ENCODE measurements around the gene ENOX1. TPM values are rescaled to one million over a fixed set of nuclear protein-coding genes. Genes with fewer than 3 reads are reported as not detected.
A peak's percentile ranks its signal among the peaks of the same experiment; 100 is the strongest.

Gene ENOX1
- polyA plus RNA-seq, 1 donor (not counting 4 experiments of a cell fraction or from before 2014, with no cell fraction given), result 1.1 TPM

DNA sequence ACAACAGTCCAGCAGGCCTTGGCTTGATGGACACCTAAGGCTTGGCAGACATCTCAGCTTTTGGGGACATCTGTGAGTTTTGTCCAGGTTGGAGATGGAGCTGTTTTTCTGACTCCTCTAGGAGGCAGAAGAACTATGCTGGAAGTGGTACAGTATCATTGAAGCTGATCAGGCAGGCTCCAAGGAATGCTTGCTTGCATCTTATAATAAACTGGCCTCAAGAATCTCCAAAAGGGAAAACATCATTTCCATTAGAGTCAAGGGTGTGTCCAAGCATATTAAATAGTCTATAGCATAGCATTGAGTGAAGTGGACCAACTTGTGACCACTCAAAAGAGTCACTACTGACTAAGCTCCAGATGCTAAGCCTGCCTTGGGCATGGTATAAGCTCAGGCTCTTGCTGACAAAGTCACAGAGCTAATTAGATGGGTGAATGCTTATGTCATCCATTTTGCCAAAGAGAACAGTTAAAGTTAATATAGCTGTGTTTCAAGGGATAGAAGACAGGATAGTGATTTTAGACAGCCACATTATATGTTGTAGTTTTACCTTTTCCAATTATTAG lies 547.4 kb downstream of the ENOX1 start:
- Histone ChIP-seq H4K20me1 (ENCODE audit: control insufficient read depth, extremely low read depth, insufficient read depth, low read length) (no peaks in the 10 kb centered on the region), H3K4me3 (ENCODE audit: control insufficient read depth in 2 of 3, extremely low read depth in 1 of 3, insufficient read depth in 2 of 3, low read depth in 1 of 3, low read length in 3 of 3) (no peak overlapping the region), H3K36me3 (ENCODE audit: control insufficient read depth in 2 of 2, extremely low read depth in 1 of 2, insufficient read depth in 2 of 2, low read length in 2 of 2) (no peaks in the 10 kb centered on the region), H3K27ac (ENCODE audit: control insufficient read depth, insufficient read depth, low read length) (no peak overlapping the region), H3K4me2 (ENCODE audit: control insufficient read depth, extremely low read depth, insufficient read depth, low read depth, low read length) (no peak overlapping the region), H3K27me3 (ENCODE audit: control insufficient read depth, extremely low read depth, insufficient read depth, low read length) (no peaks in the 10 kb centered on the region), H3K79me2 (ENCODE audit: control insufficient read depth, insufficient read depth, low read length) (no peaks in the 10 kb centered on the region), H3K4me1 (ENCODE audit: control insufficient read depth, extremely low read depth, insufficient read depth, low read length) (no peaks in the 10 kb centered on the region), H3K9me1 (ENCODE audit: control insufficient read depth, extremely low read depth, insufficient read depth, low read length) (no peaks in the 10 kb centered on the region), H3K9me3 (ENCODE audit: control insufficient read depth, low read depth, low read length) (no peaks in the 10 kb centered on the region), H3K9ac (ENCODE audit: control insufficient read depth, extremely low read depth, insufficient read depth, low read length) (no peak overlapping the region), H2AFZ (ENCODE audit: control insufficient read depth, low read length) (no peak overlapping the region)
- no peak for TF ChIP-seq EZH2 (IDR thresholded peaks at IDR 0.05; ENCODE audit: low read length)
- TF ChIP-seq, protein P1, sequence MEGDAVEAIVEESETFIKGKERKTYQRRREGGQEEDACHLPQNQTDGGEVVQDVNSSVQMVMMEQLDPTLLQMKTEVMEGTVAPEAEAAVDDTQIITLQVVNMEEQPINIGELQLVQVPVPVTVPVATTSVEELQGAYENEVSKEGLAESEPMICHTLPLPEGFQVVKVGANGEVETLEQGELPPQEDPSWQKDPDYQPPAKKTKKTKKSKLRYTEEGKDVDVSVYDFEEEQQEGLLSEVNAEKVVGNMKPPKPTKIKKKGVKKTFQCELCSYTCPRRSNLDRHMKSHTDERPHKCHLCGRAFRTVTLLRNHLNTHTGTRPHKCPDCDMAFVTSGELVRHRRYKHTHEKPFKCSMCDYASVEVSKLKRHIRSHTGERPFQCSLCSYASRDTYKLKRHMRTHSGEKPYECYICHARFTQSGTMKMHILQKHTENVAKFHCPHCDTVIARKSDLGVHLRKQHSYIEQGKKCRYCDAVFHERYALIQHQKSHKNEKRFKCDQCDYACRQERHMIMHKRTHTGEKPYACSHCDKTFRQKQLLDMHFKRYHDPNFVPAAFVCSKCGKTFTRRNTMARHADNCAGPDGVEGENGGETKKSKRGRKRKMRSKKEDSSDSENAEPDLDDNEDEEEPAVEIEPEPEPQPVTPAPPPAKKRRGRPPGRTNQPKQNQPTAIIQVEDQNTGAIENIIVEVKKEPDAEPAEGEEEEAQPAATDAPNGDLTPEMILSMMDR (optimal IDR thresholded peaks at IDR 0.05 in 1 of 3, IDR thresholded peaks at IDR 0.05 in 1 of 3, conservative IDR thresholded peaks at IDR 0.05 in 1 of 3; ENCODE audit: extremely low read depth in 1 of 3, insufficient read depth in 2 of 3, low read length in 3 of 3), result peak in 1 of 3 experiments; percentile 35
- DNase-seq (ENCODE audit: low read depth, low spot score) (no peak), FAIRE-seq (peak; percentile 55)
- dilution Hi-C loops (cut with MboI; ENCODE audit: extremely low pct_ligation_motif_present, low sequenced_read_pairs), result no loop called here

DNA sequence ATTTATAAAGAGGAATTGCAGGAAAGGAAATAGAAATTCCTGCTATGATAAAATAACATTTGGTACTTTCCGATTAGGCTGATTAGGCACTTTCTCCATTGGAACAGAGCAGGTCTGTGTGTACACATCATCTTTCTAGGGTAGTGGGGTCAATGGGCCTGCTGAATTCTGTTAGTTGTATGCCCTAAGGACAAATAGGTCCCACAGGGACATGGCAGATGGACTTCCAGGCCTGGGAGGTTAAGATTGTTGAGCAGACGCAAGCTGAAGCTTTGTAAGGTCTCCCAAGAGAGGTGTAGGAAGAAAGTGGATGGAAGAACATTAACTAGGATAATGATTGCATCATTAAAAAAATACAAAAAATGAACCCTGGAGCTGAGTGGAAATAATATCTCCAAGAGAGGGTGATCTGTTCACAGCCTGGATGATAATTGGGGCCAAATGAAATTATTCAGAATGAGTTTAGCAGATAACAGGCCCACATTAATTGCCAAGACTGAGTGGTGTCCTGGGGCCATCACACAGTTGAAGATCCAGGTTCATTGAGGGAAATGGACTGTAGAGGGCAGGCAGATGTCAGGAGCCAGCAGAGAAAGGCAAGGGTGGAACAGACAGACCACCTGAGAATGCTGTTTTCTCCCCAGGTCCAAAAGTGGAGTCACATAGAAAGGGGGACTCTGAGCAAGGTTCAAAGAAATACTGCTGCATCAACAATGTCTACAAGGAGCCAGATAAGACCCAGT lies 548.3 kb downstream of the ENOX1 start:
- H3K36me3 ChIP-seq (ENCODE audit: control insufficient read depth in 2 of 2, extremely low read depth in 1 of 2, insufficient read depth in 2 of 2, low read length in 2 of 2), result no peaks in the 10 kb centered on the region
- no peak overlapping the region for H3K4me3 ChIP-seq (ENCODE audit: control insufficient read depth in 2 of 3, extremely low read depth in 1 of 3, insufficient read depth in 2 of 3, low read depth in 1 of 3, low read length in 3 of 3)
- H2AFZ ChIP-seq (ENCODE audit: control insufficient read depth, low read length), result no peak overlapping the region
- no peaks in the 10 kb centered on the region for H3K9me3 ChIP-seq (ENCODE audit: control insufficient read depth, low read depth, low read length)
- H3K27me3 ChIP-seq (ENCODE audit: control insufficient read depth, extremely low read depth, insufficient read depth, low read length), result no peaks in the 10 kb centered on the region
- H3K9me1 ChIP-seq (ENCODE audit: control insufficient read depth, extremely low read depth, insufficient read depth, low read length), result no peaks in the 10 kb centered on the region
- H3K79me2 ChIP-seq (ENCODE audit: control insufficient read depth, insufficient read depth, low read length), result no peaks in the 10 kb centered on the region
- TF ChIP-seq EZH2 (IDR thresholded peaks at IDR 0.05; ENCODE audit: low read length), result no peak
- TF ChIP-seq, protein P1 (optimal IDR thresholded peaks at IDR 0.05 in 1 of 3, IDR thresholded peaks at IDR 0.05 in 1 of 3, conservative IDR thresholded peaks at IDR 0.05 in 1 of 3; ENCODE audit: extremely low read depth in 1 of 3, insufficient read depth in 2 of 3, low read length in 3 of 3), result peak in 1 of 3 experiments; percentile 42
- H3K4me1 ChIP-seq (ENCODE audit: control insufficient read depth, extremely low read depth, insufficient read depth, low read length), result no peaks in the 10 kb centered on the region
- H4K20me1 ChIP-seq (ENCODE audit: control insufficient read depth, extremely low read depth, insufficient read depth, low read length), result no peaks in the 10 kb centered on the region
- H3K27ac ChIP-seq (ENCODE audit: control insufficient read depth, insufficient read depth, low read length), result no peak overlapping the region
- dilution Hi-C loops (cut with MboI; ENCODE audit: extremely low pct_ligation_motif_present, low sequenced_read_pairs), result no loop called here
- no peak overlapping the region for H3K9ac ChIP-seq (ENCODE audit: control insufficient read depth, extremely low read depth, insufficient read depth, low read length)
- DNase-seq (ENCODE audit: low read depth, low spot score) (no peak), FAIRE-seq (no peak)
- H3K4me2 ChIP-seq (ENCODE audit: control insufficient read depth, extremely low read depth, insufficient read depth, low read depth, low read length), result no peak overlapping the region

All from keratinocyte (primary cell).